GM04503 (cell line): ENCODE data around the gene ADAMTS15.

Experiments
- DNase-seq: peaks from one replicate; pipeline ENCODE4 v3.0.0-alpha.2; 2012; ENCODE audit warnings: low read depth

Gene ADAMTS15

GRCh38 chr11:130448416-130449309 lies at the start of gene ADAMTS15:
Gene ADAMTS15, plus strand, starts transcription at chr11:130448645. Its CDS starts 329 bp downstream, at chr11:130448974.
- no peak for DNase-seq

GRCh38 chr11:130399196-130399595 lies 49.2 kb upstream of the ADAMTS15 start:
- DNase-seq, result no peak

- DNase-seq, result peak; percentile 70
Measured at GRCh38 chr11:130400781-130401483, 47.5 kb upstream of the ADAMTS15 start.

GRCh38 chr11:130402570-130402969 lies 45.9 kb upstream of the ADAMTS15 start:
- no peak for DNase-seq

- DNase-seq, result peak; percentile 75
Measured at GRCh38 chr11:130403271-130403804, 45.1 kb upstream of the ADAMTS15 start.

- DNase-seq, result no peak
Measured at GRCh38 chr11:130403967-130404366, 44.5 kb upstream of the ADAMTS15 start.

GRCh38 chr11:130404727-130405126 lies 43.7 kb upstream of the ADAMTS15 start:
- DNase-seq, result no peak

GRCh38 chr11:130405428-130405827 lies 43.0 kb upstream of the ADAMTS15 start:
- DNase-seq, result no peak

GRCh38 chr11:130407978-130408377 lies 40.5 kb upstream of the ADAMTS15 start:
- DNase-seq, result peak; percentile 61

- no peak for DNase-seq
Measured at GRCh38 chr11:130408401-130408890, 40.0 kb upstream of the ADAMTS15 start.

GRCh38 chr11:130408901-130409300 lies 39.5 kb upstream of the ADAMTS15 start:
- DNase-seq, result no peak

GRCh38 chr11:130409594-130410388 lies 38.7 kb upstream of the ADAMTS15 start:
- no peak for DNase-seq

- DNase-seq, result no peak
Measured at GRCh38 chr11:130411223-130411622, 37.2 kb upstream of the ADAMTS15 start.

- DNase-seq, result peak; percentile 84
Measured at GRCh38 chr11:130413405-130414106, 34.9 kb upstream of the ADAMTS15 start.

GRCh38 chr11:130414107-130415080 lies 34.1 kb upstream of the ADAMTS15 start:
- DNase-seq, result no peak

GRCh38 chr11:130415731-130416529 lies 32.5 kb upstream of the ADAMTS15 start:
- no peak for DNase-seq

- DNase-seq, result no peak
Measured at GRCh38 chr11:130416530-130416882, 31.9 kb upstream of the ADAMTS15 start.

- no peak for DNase-seq
Measured at GRCh38 chr11:130416906-130417305, 31.5 kb upstream of the ADAMTS15 start.

GRCh38 chr11:130418210-130418609 lies 30.2 kb upstream of the ADAMTS15 start:
- DNase-seq, result no peak
